ENCODE data around the gene TJP2.

TJP2 gene

DNA sequence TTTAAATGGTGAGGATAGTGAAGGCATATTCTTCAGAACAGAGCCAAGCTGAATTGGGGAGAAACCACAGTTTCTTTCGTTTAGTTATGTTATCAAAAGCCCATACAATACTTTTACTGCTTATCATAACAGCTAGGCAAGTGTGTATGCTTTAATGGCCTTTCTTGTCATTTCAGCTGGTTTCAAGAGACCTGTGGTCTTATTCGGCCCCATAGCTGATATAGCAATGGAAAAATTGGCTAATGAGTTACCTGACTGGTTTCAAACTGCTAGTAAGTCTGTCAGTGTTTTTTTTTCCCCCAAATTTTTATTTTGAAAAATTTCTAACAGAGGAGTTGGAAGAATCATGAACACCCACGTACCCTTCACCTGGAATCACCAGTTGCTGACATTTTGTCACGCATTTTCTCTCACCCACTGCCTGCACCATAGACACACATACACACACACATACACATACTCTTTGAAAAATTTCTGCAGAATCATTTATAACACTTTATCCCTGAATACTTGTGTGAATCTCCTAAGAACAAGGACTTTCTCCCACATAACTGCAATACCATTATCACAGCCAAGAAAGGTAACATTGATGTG is 63.7 kb downstream of the TJP2 start:
- no peak for DNase-seq

DNA sequence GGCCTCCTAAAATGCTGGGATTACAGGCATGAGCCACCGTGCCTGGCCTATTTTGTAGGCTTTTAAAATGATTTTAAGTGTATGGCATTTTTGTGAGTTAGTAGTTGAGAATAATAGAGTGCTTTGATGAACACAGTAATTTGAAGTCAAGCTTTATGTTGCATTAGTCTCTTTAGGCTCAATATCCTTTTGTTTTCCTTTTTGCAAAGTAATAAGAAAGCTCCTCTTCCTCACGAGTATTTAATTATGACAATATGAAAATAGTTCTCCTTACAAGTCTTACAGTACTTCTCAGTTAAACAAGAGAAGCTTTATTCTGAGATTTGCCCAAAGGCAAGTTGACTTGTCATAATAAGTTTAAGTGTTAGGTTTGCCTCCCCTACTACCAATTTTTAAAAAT is 69.0 kb downstream of the TJP2 start:
- DNase-seq: no peak

DNA sequence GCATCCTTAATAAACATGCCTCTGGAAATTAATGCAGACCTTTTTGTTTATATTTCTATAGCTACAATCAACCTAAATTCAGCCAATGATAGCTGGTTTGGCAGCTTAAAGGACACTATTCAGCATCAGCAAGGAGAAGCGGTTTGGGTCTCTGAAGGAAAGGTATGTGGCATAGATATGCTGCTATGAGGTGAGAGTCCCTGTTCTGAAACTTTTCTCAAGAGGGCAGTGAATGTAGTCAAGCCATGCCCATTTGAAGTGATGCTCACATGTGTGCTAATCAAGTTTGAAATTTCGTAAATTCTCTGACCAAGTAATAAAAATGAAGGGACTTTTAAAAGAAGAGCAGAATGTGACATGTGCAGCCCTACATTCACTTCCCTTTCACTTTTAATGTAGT is 72.6 kb downstream of the TJP2 start:
- DNase-seq: no peak

DNA sequence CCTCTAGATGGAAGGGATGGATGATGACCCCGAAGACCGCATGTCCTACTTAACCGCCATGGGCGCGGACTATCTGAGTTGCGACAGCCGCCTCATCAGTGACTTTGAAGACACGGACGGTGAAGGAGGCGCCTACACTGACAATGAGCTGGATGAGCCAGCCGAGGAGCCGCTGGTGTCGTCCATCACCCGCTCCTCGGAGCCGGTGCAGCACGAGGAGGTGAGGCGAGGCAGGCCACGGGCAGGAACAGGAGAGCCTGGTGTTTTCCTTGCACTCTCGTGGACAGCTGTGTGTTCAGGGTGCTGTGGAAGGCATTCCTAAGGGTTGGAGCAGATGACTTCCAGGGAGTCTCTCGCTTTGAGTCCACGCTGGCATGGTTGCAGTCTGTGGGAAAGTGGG is 73.9 kb downstream of the TJP2 start:
- no peak for DNase-seq

DNA sequence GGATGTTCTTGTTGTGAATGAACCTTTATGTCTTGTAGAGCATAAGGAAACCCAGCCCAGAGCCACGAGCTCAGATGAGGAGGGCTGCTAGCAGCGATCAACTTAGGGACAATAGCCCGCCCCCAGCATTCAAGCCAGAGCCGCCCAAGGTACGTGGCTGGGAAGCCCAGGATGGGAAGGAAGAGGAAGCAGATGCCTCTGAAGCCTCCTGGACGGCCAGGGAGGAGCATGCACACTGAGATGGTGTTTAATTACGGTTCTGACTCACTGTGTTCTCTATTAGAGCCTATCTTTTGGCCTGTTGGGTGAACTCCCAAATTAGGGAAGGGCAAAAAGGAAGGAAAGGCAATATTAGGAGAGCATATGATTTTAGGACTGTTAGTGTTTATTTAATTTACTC is 75.3 kb downstream of the TJP2 start:
- DNase-seq: no peak

DNA sequence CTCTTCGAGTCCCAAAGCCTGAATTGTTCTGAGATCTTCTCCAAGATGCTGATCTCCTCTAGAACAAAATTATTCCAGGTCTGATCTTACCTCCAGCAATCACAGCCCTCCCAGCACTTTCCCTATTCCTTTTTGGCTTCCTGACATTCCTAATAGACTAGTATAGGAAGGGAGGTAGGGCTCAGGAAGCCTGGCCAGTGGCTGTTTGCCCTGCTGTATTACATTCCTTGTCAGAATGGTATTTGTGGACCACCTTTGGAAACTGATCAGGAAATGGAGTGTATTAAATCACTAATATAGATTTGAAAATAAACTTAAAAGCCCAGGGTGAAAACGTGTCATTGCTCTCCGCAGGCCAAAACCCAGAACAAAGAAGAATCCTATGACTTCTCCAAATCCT is 76.6 kb downstream of the TJP2 start:
- DNase-seq: no peak

DNA sequence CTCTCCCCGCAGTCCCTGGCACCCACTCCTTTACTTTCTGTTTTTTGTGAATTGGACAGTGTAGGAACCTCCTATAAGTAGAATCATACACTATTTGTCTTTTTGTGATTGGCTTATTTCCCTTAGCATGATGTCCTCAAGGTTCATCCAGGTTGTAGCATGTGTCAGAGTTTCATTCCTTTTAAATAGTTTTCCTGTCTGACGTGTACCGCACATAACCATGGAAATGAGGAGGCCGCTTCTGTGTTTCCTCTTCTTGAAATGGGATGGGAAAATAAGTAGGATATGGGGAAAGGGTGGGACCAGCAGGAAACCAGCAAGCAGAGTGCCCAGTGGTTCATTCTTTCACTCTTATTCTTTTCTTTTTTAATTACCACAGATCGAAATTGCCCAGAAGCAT is 78.4 kb downstream of the TJP2 start:
- DNase-seq: no peak

DNA sequence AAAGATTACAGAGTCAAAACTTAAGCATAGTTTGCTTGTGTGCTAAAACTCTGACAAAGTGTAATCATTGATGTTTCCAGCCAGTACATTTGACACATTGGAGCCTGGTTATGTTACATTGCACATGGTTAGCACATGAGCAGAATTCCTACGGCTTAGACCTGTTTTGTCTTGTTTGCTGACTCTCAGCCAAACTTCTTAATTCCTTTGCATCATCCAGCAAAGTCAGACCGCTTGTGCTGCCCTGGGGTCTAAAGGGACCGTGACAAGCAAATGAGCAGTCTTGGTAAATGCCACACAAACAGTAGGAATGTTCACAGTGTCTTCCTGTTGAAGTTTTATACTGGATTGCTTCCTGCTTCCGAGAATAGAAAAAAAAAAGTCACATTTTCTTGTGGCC is 79.0 kb downstream of the TJP2 start:
- no peak for DNase-seq

DNA sequence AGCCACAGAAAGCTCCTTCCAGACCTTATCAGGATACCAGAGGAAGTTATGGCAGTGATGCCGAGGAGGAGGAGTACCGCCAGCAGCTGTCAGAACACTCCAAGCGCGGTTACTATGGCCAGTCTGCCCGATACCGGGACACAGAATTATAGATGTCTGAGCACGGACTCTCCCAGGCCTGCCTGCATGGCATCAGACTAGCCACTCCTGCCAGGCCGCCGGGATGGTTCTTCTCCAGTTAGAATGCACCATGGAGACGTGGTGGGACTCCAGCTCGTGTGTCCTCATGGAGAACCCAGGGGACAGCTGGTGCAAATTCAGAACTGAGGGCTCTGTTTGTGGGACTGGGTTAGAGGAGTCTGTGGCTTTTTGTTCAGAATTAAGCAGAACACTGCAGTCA is 80.1 kb downstream of the TJP2 start:
- DNase-seq: no peak

DNA sequence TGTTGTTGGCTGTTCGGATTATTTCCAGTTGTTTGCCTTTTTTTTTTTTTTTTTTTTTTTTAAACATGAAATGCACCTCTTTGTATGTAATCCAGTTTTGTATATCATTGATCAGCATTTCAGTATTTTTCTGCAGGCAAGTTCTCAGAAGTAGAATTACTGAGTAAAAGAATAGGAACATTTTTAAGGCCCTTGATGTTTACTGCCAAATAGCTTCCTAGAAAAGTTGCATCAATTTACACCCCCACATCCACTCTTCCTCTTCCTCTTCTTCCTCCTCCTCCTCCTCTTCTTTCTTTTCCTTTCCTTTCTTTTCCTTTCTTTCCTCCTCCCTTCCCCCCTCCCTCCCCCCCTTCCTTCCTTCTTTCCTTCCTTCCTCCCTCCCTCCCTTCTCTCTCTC is 81.5 kb downstream of the TJP2 start:
- DNase-seq: no peak

DNA sequence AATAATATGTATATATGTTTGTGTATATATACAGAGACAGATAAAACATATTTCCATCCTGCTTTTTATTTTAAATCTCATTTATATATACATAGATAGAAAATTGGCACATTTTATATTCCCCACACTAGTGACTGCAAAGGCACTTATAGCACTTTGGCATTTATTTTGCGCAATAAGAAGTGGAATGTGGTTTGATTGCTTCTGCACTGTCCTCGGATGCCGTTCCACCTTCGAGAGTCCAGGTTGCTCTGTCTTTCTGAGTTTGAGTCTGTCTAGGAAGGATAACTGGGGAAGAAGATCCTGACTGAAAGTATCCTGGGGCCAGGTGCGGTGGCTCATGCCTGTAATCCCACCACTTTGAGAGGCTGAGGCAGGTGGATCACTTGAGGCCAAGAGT is 84.5 kb downstream of the TJP2 start:
- no peak for DNase-seq

DNA sequence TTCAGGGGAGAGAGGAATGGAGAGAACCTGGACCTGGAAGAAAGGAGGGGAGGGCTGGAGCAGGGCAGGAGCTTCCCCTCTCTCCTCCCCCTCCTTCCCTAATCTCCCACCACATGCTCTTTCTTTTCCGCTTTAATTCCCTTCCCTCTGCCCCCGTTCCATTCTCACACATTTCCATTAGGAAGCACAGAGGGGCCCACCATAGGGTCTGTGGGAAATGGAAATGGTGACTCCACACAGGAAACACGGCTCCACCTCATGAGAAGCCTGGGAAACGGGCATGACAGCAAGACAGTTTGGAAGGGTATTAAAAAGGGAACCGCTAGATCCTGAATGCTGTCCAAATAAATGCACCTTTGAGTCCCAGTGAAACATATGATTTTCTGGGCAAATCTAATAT is 86.1 kb downstream of the TJP2 start:
- no peak for DNase-seq

DNA sequence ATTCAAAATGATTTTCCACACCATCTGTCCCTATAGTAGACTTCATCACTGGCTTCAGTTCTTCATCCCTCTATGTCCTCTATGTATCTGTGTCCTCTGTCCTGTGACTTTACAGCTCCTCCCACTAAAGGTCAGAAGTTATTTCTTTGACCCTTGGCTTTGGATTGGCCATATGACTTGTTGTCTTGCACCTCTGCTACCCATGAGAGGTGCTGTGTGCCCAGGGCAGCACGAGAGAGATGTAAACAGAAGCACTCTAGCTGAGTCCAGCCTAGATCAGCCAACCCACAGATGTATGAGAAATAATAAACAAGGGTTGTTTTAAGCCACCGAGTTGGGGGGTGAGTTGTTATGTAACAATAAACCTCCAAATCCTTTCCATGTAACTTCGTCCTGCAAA is 87.6 kb downstream of the TJP2 start:
- DNase-seq: no peak

DNA sequence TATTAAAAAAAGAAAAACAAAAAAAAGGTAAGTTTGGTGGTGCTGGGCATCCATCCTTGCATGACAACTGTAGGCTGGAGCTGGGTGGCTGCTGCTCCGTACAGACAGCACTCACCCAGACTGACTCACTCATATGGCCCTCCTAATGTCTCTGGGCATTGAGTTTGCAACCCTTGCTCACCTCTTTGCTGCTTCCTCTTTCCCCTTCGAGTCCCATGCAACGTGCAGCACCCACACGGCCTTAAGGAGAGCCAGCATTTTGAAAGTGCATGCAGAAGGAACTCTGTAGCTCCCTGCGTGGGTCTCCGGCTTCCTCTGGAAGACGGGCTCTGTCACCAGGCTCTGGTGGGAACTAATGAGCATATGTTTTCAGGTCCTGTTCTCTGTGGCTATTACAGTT is 90.4 kb downstream of the TJP2 start:
- DNase-seq: no peak

DNA sequence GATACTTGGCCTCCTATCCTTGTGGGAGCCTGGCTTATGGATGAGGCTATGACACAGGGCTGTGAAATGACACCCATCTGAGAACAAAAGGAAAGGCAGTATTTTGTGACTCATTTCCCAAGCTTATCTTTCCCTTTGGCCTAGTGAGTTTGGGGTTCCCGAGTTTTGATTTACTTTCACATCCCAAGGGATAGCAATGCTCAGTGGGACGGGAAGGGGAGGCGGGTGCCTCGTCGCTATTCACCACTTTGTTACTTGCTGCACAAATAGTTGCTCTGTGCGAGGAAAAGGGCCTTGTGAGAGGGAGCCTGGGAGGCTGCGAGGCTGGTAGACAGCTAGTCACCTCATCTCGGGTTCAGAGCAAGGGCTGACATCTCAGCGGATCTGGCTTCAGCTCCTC is 91.8 kb downstream of the TJP2 start:
- no peak for DNase-seq

DNA sequence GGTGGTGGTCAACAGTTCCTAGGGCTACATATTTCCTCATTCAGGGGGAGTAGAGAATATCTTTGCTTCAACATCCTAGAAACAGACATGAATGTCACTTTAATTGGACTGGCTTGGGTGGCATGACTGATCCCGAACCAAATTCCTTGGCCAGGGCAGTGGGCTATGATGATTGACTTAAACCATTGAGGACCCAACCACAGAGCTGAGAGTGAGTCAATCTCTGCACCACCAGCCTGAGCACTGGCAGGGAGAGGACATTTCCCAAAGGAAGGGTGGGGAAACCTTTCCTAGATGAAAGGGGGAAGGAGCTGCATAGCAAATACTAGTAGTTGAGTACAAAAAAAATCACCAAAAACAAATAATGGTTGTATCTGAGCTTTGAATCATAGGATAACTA is 98.1 kb downstream of the TJP2 start:
- DNase-seq: no peak

DNA sequence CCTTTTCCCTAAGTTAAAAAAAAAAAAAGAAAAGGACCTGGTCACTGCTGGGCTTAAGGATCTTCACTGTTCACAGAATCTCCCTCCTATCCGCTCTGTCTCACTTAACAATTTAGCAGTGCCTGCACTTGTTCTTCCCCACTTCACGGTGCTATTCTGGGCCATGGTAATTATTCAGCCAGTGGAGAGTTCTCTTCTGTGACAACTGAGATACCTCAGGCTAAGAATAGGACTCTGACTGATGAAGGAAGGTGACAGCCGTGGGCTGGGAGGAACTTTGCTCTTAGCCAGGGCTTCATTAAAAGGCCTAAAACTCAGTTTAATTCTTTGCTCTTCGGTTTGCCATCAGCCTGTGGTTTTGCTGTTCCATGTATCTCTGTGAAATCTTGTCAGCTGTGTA is 99.1 kb downstream of the TJP2 start:
- DNase-seq: no peak

DNA sequence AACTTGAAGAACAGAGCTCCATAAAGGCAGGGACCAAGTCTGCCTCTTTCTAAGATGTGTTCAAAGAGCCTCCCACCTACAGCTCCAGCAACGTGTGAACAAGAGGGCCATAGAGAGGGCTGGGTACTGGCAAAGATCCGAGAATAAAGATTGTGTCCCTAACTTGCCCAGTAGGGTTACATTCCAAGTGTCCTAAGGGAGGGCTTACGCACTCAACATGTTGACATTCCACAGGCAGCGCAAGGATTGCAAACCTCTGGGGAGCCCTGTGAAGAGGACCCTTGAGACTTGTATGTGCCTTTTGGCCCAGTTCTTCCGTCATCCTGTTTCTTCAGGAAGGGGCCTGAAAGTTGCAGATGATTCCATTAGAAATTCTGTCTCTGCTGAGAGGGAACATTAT is 102.7 kb downstream of the TJP2 start:
- DNase-seq: no peak

DNA sequence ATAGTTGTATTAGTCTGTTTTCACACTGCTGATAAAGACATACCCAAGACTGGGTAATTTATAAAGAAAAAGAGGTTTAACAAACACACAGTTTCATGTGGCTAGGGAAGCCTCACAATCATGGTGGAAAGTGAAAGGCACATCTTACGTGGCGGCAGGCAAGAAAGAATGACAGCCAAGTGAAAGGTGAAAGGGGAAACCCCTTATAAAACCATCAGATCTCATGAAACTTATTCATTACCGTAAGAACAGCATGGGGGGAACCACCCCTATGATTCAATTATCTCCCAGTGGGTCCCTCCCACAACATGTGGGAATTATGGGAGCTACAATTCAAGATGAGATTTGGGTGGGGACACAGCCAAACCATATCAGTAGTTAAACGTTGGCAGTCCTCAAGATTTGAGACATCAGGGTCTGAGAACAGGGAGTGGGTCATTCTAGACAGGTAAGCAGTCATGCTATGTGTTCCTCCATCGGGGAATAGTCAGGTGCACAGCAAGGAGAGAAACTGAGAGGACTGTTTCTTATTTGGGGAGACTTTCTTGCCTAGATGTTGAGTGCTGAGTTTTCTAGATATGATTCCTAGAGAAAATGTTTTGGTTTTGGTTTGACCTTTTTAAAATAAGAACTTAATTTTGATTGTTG is 105.1 kb downstream of the TJP2 start:
- no peak for DNase-seq

DNA sequence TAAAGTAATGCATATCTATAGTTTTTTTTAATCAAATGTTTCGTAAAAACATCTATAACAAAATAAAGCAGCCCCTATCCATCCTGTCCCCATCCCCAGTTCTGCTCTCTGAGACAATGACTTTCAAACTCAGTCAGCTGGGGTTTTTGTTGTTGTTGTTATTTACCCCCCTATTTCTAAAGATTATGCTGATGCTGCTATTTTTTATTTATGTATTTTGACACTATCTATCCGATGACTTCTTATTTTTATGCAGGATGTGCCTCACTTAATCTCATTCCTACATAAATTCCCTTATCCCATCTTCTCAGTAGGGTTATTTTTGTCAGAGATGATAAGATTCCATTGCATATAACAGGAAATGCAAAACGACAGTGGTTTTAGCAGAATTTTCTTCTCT is 105.7 kb downstream of the TJP2 start:
- no peak for DNase-seq

DNA sequence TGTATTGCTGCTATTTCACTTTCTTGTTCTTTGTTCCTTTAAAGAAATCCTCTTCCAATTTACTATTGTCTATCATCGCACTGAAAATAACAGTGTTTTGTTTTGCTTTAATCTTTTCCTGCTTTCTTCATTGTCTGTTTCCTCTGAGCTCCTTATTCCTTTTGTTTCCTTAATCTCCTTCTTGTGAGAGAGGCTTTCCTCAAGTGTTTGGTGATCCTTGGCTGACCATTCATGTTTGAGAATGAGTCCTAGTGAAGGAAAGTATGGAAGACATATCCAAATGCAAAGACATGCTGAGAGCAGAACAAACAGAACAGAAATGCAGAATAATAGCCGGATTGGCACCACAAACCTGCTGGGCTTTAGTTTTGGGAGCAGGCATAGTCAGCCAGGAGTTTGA is 108.9 kb downstream of the TJP2 start:
- DNase-seq: no peak

DNA sequence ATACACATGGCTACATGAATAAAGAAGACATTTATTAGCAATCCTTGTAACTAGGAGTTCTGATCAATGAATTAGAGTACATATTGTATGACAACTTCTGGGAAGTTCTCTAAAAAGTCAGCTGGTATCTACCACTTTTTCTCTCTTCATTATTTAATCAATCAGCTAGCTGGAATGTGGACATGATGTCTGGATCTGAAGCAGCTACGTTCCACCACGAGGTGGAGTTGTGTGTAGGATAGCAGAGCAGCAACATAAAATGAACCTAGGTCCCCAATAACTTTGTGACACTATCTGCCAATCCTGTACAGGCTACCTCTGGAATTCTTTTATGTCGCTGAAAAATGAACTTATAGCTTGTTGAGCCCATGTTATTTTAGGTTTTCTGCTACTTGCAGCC is 118.0 kb downstream of the TJP2 start:
- no peak for DNase-seq

DNA sequence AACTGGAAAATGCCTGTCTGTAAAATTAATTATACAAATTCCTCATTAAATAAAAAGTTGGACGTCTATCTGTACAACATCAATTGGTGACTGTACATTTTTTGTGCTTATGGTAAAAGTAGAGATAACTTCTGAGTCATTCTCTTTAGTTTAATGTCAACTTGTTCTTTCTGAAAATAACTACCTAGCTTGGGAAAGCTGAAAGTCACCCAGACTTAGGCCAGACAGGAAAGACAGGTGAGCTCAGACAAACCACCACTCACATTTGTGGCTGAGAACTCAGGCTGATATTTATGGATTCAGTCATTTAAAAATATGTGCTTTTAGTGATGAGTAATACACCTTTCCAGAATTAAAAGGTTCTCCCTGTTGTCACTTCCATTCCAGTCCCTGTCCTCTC is 119.1 kb downstream of the TJP2 start:
- no peak for DNase-seq

DNA sequence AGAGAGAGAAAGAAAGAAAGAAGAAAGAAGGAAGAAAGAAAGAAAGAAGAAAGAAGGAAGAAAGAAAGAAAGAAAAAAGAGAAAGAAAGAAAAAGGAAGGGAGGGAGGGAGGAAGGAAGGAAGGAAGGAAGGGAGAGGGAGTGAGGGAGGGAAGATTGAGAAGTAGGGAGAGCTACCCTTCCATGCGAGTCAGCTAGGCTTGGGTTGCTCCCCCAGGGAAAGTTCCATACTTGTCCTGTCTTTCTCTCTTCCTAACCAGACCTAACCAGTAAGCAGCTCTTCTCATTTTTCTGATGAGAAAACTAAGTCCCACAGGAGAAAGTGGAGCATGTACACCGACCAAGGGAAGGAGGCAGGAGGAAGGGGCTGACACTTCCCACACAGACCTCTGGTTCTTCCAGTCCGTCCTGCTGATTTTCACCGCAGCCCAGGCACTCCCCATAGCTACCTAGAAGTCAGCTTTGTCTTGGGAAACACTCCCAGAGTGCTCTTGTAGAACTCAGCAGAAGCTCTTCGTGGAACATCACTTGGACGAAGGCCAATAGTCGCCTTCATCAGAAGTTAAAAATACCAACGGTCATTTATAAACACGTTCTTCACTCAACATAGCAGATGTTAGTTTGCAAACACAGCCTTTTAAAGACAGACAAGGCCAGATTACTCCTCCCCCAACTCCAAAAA is 121.9 kb downstream of the TJP2 start:
- DNase-seq: no peak
